Duodenal mucosa (tissue), 2 donors: ENCODE results near the gene TMEM250.

Source experiments
- H3K27ac ChIP-seq: one replicate; pipeline ENCODE4 v1.7.0; 2013; ENCODE audit warnings: low read depth, low read length
- H3K27me3 ChIP-seq, 2 donors: one replicate each; pipeline ENCODE4 v1.7.0; 2013; ENCODE audit warnings: low read length in 2 of 2, control low read depth in 1 of 2; ENCODE audit not compliant: insufficient read depth in 2 of 2, control insufficient read depth in 1 of 2
- H3K36me3 ChIP-seq, 2 donors: one replicate each; pipeline ENCODE4 v1.7.0; 2013; ENCODE audit warnings: low read length in 2 of 2, control low read depth in 1 of 2; ENCODE audit not compliant: insufficient read depth in 2 of 2, control insufficient read depth in 1 of 2
- H3K4me1 ChIP-seq, 2 donors: one replicate each; pipeline ENCODE4 v1.7.0; 2013; ENCODE audit warnings: low read length in 2 of 2, control low read depth in 1 of 2; ENCODE audit not compliant: insufficient read depth in 2 of 2, control insufficient read depth in 1 of 2
- H3K4me3 ChIP-seq, 2 donors: one replicate each; pipeline ENCODE4 v1.7.0; 2013; ENCODE audit warnings: low read length in 2 of 2, low read depth in 1 of 2
- H3K9ac ChIP-seq, 2 donors: one replicate each; pipeline ENCODE4 v1.7.0; 2013; ENCODE audit warnings: low read length in 2 of 2, low read depth in 1 of 2
- H3K9me3 ChIP-seq, 2 donors: one replicate each; pipeline ENCODE4 v1.7.0; 2013; ENCODE audit warnings: low read length in 2 of 2, control low read depth in 1 of 2; ENCODE audit not compliant: control insufficient read depth in 1 of 2

Gene TMEM250

DNA sequence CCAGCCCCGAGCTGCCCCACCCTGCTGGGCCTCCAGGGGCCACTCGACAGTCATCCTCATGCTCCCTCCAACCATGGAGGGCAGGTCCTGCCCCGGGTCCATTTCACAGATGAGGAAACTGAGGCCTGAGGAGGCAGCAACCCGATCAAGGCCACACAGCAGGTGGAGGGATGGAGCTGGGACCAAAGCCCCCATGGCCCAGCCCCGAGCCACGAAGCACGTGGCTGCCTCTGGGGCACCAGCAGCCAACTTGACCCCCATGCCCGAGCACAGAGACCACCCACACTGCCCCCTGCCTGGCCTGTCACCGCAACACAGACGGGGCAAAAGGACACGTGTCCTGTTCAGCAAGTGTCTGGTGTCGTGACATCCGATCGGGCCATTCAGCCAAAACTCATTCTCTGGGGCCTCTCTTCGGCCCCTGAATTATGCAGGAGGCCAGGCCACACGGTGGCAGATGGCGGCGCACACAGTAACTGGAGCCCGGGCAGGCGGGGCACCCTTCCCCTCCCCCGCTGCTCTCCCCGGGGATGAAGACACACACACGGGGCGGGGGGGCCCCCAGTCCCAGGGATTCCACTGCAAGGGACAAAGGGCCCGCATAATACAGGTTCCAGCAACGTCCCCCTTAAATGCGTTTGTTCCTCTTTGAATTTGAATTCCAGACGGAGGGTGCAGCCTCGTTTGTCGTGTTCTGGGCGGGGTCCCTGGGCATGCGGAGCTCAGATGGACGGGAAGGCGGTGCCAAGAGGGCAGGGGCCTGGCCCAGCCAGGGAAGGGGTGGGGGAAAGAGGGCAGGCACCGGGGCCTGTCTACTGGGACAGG lies 29.4 kb upstream of the TMEM250 start:
- Histone ChIP-seq H3K4me1 (no peaks in the 10 kb centered on the region), H3K9ac (no peak overlapping the region), H3K9me3 (no peaks in the 10 kb centered on the region), H3K4me3 (no peak overlapping the region), H3K27me3 (peaks cover 18 to 25% of the 10 kb centered on the region in 2 donors), H3K27ac (no peak overlapping the region), H3K36me3 (no peaks in the 10 kb centered on the region)

DNA sequence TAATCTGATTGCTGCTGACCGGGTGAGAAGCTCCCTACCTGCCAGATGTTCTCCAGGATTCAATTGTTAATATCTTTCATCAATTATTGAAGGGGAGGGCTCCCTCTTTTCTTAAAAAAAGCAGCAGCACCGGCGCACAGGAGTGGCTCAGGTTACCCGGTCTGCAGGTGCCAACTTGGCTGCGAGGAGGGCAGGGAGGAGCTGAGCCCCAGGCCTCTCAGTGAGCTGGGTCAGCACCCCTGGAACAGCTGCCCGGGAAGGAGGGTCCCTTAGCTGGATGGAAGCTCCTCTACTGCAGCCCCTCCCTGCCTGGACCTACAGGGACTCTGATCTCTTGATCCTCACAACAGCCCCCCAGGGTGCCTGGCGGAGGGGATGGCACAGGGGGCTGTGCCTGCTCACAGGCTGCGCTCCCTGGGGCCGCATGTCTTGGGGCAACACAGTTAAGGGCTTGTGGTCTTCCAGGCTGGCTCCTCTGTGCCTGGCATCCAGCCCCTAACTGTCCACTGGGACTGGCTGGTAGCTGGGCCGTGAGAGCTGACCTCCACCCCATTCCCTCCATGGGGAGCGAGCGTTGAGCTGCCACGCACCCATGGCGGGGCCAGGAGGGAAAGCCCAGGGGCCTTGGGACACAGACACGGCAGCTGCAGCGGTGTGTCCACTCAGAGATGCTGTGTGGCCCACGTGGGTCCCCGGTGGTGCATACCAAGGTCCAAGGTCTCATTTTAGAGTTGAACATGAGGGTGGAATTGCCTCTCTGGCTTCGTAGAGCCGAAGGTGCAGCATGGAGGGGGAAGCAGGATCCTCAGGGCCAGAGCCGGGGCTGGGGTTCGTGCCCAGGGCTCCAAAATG lies 28.6 kb upstream of the TMEM250 start:
- no peak overlapping the region for H3K4me3 ChIP-seq

DNA sequence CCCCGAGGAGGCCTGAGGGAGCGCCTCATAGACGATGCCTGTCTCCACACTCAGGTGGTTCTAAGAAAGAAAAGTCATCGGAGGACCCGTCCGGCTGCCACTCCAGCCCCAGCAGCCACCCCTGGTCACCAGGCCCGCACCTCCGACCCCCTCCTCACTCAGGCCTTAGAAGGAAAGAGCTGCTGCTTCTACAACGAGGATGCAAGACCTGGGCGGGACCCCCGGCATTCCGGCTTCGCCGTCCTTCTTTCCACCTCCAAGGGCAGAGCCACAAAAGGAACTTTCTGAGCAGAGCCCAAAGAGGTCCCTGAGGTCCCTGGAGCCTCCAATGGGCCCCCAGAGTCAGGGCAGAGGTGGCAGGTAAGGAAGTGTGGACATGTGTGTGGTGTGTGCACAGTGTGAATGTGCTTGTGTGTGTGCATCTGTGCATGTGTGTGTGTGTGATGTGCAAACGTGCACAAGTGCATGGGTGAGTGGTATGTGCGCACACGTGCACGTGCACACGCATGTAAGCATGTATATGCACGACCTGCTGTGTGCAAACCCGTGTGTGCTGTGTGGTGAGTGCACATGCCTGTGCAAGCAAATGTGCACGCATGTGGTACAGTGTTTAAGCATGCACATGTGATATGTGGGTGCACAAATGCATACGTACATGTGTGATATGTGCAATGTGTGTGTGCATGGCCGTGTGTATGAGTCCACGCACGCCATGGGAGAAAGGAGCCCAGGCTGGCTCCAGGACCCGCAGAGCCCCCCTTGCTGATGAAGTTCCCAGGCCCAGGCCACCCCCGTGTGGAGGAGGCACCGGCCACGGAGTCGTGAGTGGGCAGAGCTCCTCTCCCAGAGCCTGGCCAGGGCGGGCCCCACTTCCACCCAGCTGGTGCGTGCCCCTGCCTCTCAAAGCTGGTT lies 27.7 kb upstream of the TMEM250 start:
- H3K9ac ChIP-seq, result no peak overlapping the region
- no peaks in the 10 kb centered on the region for H3K36me3 ChIP-seq
- H3K4me1 ChIP-seq, result no peaks in the 10 kb centered on the region
- no peak overlapping the region for H3K4me3 ChIP-seq
- peaks cover 20 to 25% of the 10 kb centered on the region in 2 donors for H3K27me3 ChIP-seq
- no peaks in the 10 kb centered on the region for H3K9me3 ChIP-seq
- no peak overlapping the region for H3K27ac ChIP-seq

More for the DNA sequence above, 28.6 kb upstream of the TMEM250 start:
- Histone ChIP-seq H3K27ac (no peak overlapping the region), H3K9me3 (no peaks in the 10 kb centered on the region), H3K27me3 (peaks cover 20 to 25% of the 10 kb centered on the region in 2 donors), H3K9ac (no peak overlapping the region), H3K36me3 (no peaks in the 10 kb centered on the region), H3K4me1 (no peaks in the 10 kb centered on the region)

DNA sequence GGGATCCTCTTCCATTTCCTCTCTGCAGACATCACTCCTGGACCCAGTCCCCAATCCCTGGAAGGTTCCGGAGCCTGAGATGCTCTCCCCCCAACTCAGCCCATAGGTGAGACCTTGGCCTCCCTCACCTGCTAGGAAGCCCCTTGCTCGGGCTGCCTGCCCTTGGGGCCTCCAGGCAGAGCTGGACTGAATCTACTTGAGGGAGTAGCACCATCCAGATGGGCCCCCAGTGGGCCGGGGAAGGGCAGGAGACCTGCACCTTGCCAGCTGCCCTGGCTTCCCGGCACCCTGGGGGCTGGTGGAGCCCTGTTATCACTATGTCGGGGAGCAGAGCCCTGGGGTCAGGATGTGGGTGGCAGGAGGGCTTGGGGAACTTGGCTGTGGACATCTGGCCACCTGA lies 26.9 kb upstream of the TMEM250 start:
- no peak overlapping the region for H3K9ac ChIP-seq
- H3K4me3 ChIP-seq, result no peak overlapping the region
- H3K27ac ChIP-seq, result no peak overlapping the region
- H3K36me3 ChIP-seq, result no peaks in the 10 kb centered on the region
- H3K4me1 ChIP-seq, result no peaks in the 10 kb centered on the region
- H3K9me3 ChIP-seq, result no peaks in the 10 kb centered on the region
- peaks cover 20 to 25% of the 10 kb centered on the region in 2 donors for H3K27me3 ChIP-seq

DNA sequence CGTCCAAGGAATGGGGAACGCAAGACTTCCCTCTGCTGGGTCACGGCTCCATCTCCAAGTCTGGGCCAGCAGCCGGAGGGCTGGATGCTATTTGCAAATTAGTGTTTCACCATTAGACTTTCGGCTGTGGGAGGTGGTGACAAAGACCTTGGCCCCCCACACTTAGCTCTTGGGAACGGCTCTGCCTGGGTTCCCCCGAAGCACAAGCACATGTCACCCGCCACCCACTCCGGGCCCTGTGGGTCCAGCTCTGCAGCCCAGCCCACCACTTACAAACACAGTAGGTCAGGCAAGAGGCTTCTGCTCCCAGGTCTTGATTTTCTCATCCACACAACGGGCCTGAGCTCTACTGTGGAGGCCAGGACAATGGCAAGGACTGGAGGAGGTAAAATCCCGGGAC lies 25.8 kb upstream of the TMEM250 start:
- H3K36me3 ChIP-seq, result no peaks in the 10 kb centered on the region
- H3K27me3 ChIP-seq, result peaks cover 20 to 25% of the 10 kb centered on the region in 2 donors
- H3K9me3 ChIP-seq, result no peaks in the 10 kb centered on the region
- no peaks in the 10 kb centered on the region for H3K4me1 ChIP-seq
- no peak overlapping the region for H3K27ac ChIP-seq
- H3K4me3 ChIP-seq, result no peak overlapping the region
- no peak overlapping the region for H3K9ac ChIP-seq

DNA sequence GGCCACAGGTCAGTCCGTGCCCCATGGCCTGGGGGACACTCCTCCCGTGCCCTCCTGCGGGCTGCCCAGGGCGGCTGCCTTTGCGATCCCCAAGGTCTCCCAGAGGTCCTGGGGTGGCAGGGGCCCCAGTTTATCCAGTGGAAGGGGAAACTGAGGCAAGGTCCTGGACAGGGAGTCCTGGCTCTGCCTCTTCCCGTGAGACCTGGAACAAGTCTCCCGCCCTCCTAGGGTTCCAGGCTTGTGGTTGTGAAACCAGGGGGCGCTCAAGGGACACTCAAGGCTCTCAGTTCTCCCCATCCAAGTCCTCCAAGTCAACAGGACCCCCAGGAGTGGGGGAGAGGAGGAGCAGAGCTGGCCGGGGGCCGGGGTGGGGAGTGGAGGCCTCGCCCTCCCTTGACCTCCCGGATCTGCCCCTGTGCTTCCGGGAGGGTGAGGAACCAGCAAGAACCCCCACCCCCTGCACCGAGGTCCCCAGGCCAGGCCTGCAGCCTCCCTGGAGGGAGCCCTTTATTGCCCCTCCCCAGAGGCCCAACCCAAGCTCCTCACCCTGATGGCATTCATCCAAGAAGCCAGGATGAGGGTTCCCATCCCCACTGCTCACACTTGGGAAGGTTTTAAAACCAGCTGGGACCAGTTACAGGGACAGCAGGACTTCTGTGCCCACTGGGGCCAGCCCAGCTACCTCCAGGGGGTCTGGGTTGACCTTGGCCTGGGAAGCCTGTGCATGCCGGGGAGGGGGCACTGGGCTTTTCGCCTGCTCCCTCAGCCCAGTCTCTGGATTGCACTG lies 24.7 kb upstream of the TMEM250 start:
- no peak overlapping the region for H3K9ac ChIP-seq
- no peak overlapping the region for H3K4me3 ChIP-seq
- H3K36me3 ChIP-seq, result no peaks in the 10 kb centered on the region
- H3K27ac ChIP-seq, result no peak overlapping the region
- no peaks in the 10 kb centered on the region for H3K4me1 ChIP-seq
- no peaks in the 10 kb centered on the region for H3K9me3 ChIP-seq
- peaks cover 20 to 25% of the 10 kb centered on the region in 2 donors for H3K27me3 ChIP-seq

DNA sequence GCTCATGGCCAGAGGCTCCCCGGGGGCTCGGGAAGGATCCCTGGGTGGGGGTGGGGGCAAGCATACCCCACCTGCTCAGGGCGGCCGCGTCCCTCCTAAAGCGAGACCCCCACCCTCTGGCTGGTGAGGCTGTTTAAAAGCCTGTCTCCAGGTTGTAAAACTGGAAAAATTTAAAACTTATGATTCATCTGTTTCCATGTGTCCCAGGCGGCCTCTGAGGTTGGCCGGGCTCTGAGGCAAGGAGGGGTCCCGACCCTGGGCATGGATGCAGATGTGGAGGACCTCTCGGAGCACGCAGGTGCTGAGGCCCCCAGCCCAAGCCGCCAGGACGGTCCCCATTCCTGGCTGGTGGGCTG lies 24.2 kb upstream of the TMEM250 start:
- Histone ChIP-seq H3K4me3 (no peak overlapping the region), H3K36me3 (no peaks in the 10 kb centered on the region), H3K27ac (no peak overlapping the region), H3K27me3 (peaks cover 20 to 23% of the 10 kb centered on the region in 2 donors), H3K9me3 (no peaks in the 10 kb centered on the region), H3K4me1 (no peaks in the 10 kb centered on the region), H3K9ac (no peak overlapping the region)

DNA sequence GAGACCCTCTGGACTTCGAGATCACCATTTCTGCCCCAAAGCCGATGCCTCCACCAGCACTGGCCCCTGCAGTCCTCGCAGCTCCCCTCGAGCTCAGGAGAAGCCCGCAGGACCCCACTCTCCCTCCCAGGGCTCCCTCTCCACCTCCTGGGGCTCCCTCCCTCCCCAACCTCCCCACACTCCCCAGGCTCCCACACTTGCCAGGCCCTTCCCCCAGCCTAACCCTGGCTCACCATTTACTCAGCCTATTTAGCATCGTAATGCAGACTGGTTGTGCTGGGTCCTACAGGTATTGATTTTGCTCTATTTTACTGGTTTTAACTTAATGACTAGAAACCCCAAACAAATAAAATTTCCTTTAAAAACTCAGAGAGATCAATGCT lies 23.7 kb upstream of the TMEM250 start:
- Histone ChIP-seq H3K27me3 (peaks cover 17 to 22% of the 10 kb centered on the region in 2 donors), H3K9ac (no peak overlapping the region), H3K36me3 (no peaks in the 10 kb centered on the region), H3K27ac (no peak overlapping the region), H3K9me3 (no peaks in the 10 kb centered on the region), H3K4me3 (no peak overlapping the region), H3K4me1 (no peaks in the 10 kb centered on the region)

DNA sequence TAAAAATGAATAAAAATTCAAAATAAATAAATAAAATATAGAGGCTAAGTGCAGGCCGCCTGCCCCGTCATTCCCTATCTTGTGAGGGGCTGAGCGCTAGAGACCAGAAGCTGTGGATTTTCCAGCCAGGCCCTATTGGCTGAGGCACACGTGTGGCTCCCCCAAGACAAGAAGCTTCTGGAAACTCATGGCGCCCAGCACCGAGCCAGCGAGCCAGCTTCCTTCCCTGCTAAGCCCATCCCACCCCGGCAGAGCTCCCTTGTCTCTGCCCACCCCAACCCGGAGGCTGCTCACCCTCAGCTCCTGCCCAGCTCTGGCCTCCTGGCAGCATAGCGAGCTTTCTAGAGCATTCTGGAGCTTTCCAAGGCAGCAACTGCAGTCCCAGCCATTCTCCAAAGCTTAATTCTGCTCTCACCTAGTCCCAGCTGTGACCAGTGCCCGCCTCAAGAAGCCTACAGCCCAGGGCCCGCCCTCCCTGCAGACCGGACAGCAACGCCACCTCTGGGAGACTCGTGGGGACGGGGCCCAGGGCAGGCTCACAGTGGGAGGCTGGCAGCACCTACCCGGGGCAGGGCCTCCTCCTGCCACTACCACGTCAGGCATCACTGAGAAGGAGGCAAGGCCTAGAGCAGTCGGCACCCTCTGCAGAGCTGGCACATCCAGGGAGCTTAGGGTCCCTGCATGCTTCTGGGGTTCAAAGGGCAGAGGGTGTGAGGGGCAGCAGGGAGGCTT lies 23.2 kb upstream of the TMEM250 start:
- Histone ChIP-seq H3K4me1 (no peaks in the 10 kb centered on the region), H3K27me3 (peaks cover 12 to 21% of the 10 kb centered on the region in 2 donors), H3K9ac (no peak overlapping the region), H3K27ac (no peak overlapping the region), H3K4me3 (no peak overlapping the region), H3K9me3 (no peaks in the 10 kb centered on the region), H3K36me3 (no peaks in the 10 kb centered on the region)
